ENCODE measurements around the gene EPYC.

EPYC gene

DNA sequence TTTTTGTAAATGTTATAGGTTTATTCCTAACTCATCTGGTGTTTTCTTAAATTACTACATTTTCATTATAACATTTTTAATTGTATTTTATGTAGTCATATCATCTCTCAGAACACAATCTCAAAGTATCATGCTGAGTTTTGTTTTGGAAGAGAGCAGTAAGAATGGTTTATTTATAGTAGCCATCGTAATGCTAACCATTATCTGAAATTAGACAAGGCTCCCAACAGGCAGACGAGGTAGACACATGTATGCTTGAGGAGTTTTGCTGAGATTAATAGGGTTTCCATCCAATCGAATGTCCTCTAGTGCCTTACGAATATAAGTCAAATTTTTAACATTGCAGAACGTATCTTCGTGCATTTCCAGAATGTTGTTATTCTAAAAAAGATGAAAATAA lies 40.8 kb downstream of the EPYC start:
- H3K4me3 ChIP-seq (ENCODE audit: low read depth, low read length) = no peak overlapping the region
- DNase-seq (ENCODE audit: low read depth) = no peak
- TF ChIP-seq, protein P1, sequence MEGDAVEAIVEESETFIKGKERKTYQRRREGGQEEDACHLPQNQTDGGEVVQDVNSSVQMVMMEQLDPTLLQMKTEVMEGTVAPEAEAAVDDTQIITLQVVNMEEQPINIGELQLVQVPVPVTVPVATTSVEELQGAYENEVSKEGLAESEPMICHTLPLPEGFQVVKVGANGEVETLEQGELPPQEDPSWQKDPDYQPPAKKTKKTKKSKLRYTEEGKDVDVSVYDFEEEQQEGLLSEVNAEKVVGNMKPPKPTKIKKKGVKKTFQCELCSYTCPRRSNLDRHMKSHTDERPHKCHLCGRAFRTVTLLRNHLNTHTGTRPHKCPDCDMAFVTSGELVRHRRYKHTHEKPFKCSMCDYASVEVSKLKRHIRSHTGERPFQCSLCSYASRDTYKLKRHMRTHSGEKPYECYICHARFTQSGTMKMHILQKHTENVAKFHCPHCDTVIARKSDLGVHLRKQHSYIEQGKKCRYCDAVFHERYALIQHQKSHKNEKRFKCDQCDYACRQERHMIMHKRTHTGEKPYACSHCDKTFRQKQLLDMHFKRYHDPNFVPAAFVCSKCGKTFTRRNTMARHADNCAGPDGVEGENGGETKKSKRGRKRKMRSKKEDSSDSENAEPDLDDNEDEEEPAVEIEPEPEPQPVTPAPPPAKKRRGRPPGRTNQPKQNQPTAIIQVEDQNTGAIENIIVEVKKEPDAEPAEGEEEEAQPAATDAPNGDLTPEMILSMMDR (IDR thresholded peaks at IDR 0.05; ENCODE audit: insufficient read depth, low read depth, low read length, missing control alignments) = no peak

DNA sequence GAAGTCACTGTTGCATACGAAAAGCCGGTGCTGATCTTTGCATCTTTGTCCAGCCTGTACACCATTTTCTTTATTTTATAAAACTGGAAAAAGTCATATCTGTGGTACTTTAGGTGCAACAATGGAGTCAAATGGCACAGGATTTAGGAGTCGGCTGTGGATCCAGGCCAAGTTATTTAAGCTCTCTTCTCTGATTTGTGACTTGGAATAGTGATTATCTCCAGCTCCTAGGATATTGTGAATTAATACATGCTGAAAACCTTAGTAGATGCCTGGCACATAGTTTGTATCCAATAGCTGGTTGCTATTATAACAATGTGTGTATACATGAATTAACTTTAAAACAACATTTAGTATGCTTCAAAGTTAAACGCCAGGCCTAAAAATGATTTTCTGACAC lies 43.6 kb downstream of the EPYC start:
- no peak for DNase-seq (ENCODE audit: low read depth)
- TF ChIP-seq, protein P1 (IDR thresholded peaks at IDR 0.05; ENCODE audit: insufficient read depth, low read depth, low read length, missing control alignments) = no peak
- no peak overlapping the region for H3K4me3 ChIP-seq (ENCODE audit: low read depth, low read length)

DNA sequence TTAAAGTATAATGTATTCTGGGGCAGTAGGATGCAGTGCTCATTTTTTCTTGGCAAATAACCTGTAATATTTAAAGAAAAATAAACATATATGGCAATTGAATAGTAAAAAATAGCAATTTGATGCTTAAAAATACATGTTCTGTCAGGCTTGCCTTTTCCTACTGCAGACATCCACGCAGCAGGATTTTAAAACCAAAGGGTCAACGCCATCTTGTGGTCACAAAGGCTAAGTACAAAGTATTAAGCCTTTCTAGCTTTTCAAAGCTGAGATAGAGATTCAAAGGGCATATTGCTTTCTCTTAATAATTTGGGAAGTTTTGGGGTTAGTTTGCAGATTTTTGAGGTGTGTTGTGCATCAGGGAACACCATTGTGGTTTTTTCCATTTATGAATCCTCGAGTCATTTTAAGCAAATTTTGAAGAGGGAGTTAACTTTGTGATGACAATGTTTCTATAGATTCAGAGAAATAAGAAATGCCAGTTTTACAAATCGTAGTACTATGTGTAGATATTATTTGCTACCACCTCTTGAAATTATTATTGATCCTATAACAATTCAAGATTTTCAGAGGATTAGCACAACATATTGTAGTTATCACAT lies 45.1 kb downstream of the EPYC start:
- H3K4me3 ChIP-seq (ENCODE audit: low read depth, low read length) = no peak overlapping the region
- DNase-seq (ENCODE audit: low read depth) = peak; percentile 44
- TF ChIP-seq, protein P1 (IDR thresholded peaks at IDR 0.05; ENCODE audit: insufficient read depth, low read depth, low read length, missing control alignments) = peak; percentile 69

DNA sequence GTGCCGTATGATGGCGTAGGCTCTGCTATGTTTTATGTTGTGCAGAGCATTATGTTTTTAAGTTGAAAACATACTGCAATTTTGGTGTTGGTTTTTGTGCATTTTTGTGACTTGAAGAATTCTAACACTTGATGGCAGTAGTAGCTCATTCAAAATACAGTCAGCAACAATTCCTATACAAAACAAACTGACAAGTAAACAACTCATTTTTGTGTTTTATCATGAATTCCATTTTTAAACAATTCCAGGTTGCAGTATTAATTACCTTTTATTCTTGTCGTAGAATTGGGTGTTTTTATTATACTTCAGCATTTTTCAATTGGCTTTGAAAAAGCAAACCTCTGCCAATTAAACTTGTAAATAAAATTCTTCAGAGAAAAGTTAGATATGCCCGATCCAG lies 45.7 kb downstream of the EPYC start:
- H3K4me3 ChIP-seq (ENCODE audit: low read depth, low read length) = no peak overlapping the region
- no peak for DNase-seq (ENCODE audit: low read depth)
- TF ChIP-seq, protein P1 (IDR thresholded peaks at IDR 0.05; ENCODE audit: insufficient read depth, low read depth, low read length, missing control alignments) = no peak

DNA sequence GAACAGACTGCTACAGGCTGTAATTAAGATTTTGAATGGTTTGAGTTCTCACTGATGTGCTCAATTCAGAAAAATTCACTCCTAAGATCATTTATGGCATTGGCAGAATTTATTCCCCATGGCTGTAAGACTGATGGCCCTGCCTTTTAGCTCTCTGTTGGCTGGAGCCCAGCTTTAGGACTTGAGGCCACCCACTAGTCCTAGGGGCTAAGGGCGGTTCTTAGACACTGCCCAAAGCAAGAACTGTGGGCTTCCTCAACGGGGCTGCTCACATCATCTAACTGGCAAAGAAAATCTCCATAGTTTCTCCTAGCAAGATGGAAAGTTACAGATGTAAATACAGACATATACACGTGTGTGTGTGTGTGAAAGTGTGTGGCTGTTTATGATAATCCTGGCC lies 46.4 kb downstream of the EPYC start:
- H3K4me3 ChIP-seq (ENCODE audit: low read depth, low read length) = no peak overlapping the region
- TF ChIP-seq, protein P1 (IDR thresholded peaks at IDR 0.05; ENCODE audit: insufficient read depth, low read depth, low read length, missing control alignments) = no peak
- DNase-seq (ENCODE audit: low read depth) = no peak

DNA sequence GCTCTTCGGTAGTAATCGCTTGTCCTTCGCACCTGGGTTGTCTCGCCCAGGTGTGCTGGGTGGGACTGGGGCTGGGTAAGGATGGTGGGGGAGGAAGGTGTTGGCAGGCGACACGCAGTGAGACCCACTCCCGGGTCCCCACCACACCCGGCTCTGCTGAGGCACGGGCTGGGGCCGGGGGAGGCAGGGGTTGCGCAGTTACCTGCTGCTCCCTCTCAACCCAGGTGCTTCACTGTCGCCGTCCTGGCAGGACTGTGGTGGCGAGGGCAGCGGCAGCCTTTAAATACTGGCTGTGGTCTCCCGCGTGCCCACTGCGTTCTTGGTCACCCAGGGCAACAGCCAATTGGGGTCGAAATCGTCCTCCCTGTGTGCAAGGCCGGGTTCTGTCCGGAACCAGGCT lies 49.9 kb downstream of the EPYC start, which contains the start of gene CCER1:
TSS of gene CCER1 (minus strand) at position 256 of the 400 bp plus-strand sequence. CDS start 434 bp downstream, outside the sequence.
- H3K4me3 ChIP-seq (ENCODE audit: low read depth, low read length) = no peak within 1 kb of the TSS
- no peak for DNase-seq (ENCODE audit: low read depth)
- TF ChIP-seq, protein P1 (IDR thresholded peaks at IDR 0.05; ENCODE audit: insufficient read depth, low read depth, low read length, missing control alignments) = no peak

DNA sequence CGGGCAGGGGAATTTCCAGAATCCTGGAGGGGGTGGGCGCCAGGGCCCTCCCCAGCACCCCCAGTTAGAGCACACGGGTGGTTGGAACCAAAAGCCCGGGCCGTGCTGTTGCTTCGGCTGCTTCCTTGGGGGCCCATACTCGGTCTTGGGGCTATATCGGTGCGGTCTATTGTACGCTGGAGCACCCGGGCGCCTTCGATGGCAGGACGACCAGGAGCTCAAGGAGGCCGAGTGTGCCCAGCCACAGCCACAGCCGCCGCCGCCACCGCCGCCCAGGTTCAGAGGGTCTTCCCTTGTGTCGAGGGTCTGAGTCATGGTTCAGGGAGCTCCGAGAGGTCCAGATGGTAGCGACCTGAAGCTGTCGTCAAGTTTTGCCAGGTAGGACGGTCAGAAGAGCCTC lies 50.3 kb downstream of the EPYC start:
- TF ChIP-seq, protein P1 (IDR thresholded peaks at IDR 0.05; ENCODE audit: insufficient read depth, low read depth, low read length, missing control alignments) = no peak

More for the DNA sequence above, 50.3 kb downstream of the EPYC start:
- no peak overlapping the region for H3K4me3 ChIP-seq (ENCODE audit: low read depth, low read length)
- no peak for DNase-seq (ENCODE audit: low read depth)

Measured in GM12865 (cell line).